ENCODE measurements around the gene MAB21L4. TPM values are rescaled to one million over a fixed set of nuclear protein-coding genes. Genes with fewer than 3 reads are reported as not detected.

Gene MAB21L4
- polyA plus RNA-seq, 1 of the 3 experiments (the other 2 are of a cell fraction) = not detected

GRCh38 chr2:240876475-240877251, 19.3 kb downstream of the MAB21L4 start:
- ChIA-PET POLR2A (no interaction called here), CTCF (interaction anchor here (0.9 to 2.5 kb wide), 4 partner anchors 25 to 38 kb away, joined by 3 to 9 read pairs (median 5); no protein-coding TSS in a partner anchor)
- Histone ChIP-seq H2AFZ (ENCODE audit: low read depth) (no peak overlapping the region), H3K9me3 (no peaks in the 10 kb centered on the region), H3K4me2 (no peak overlapping the region), H3K4me1 (ENCODE audit: control insufficient read depth in 1 of 2, insufficient read depth in 2 of 2, low read depth in 1 of 2, low read length in 1 of 2) (peaks cover 0 to 8% of the 10 kb centered on the region in 2 experiments; a peak in 1 of 4 replicates), H3K4me3 (ENCODE audit: low read depth in 2 of 2, low read length in 1 of 2) (no peak overlapping the region), H3F3A (replicated peaks; ENCODE audit: insufficient read depth) (no peaks in the 10 kb centered on the region), H3K36me3 (replicated peaks in 1 of 2; ENCODE audit: control insufficient read depth in 1 of 2, insufficient read depth in 2 of 2, low read length in 1 of 2) (no peaks in the 10 kb centered on the region), H3K79me2 (ENCODE audit: insufficient read depth) (no peaks in the 10 kb centered on the region), H3K9ac (no peak overlapping the region), H3K9me2 (no peaks in the 10 kb centered on the region), H3K27me3 (ENCODE audit: insufficient read depth) (no peaks in the 10 kb centered on the region), H3K27ac (ENCODE audit: low read depth in 2 of 2, low read length in 1 of 2) (no peak overlapping the region), H4K20me1 (ENCODE audit: insufficient read depth) (no peaks in the 10 kb centered on the region)
- no peak for TF ChIP-seq GABPA (IDR thresholded peaks at IDR 0.05; ENCODE audit: low read depth)
- TF ChIP-seq TEAD4 (IDR thresholded peaks at IDR 0.05; ENCODE audit: borderline replicate concordance, insufficient read depth) = no peak
- TF ChIP-seq MXI1 (IDR thresholded peaks at IDR 0.05; ENCODE audit: low read depth, low read length) = no peak
- no peak for TF ChIP-seq FOXM1 (IDR thresholded peaks at IDR 0.05; ENCODE audit: low read depth)
- no peak for TF ChIP-seq YY1 (IDR thresholded peaks at IDR 0.05; ENCODE audit: low read depth)
- TF ChIP-seq USF1 (IDR thresholded peaks at IDR 0.05; ENCODE audit: borderline replicate concordance, low read depth) = no peak
- DNase-seq = peak; percentile 42
- WGBS (ENCODE audit: low lambda C conversion rate) = 63% methylated on average over 12 of the region's 18 CpGs

GRCh38 chr2:240876035-240876474, 19.9 kb downstream of the MAB21L4 start:
- POLR2A ChIA-PET = no interaction called here
- Histone ChIP-seq H3K4me1 (ENCODE audit: control insufficient read depth in 1 of 2, insufficient read depth in 2 of 2, low read depth in 1 of 2, low read length in 1 of 2) (peaks cover 0 to 8% of the 10 kb centered on the region in 2 experiments; a peak in 1 of 4 replicates), H3F3A (replicated peaks; ENCODE audit: insufficient read depth) (no peaks in the 10 kb centered on the region), H3K36me3 (replicated peaks in 1 of 2; ENCODE audit: control insufficient read depth in 1 of 2, insufficient read depth in 2 of 2, low read length in 1 of 2) (no peaks in the 10 kb centered on the region), H3K79me2 (ENCODE audit: insufficient read depth) (no peaks in the 10 kb centered on the region), H4K20me1 (ENCODE audit: insufficient read depth) (no peaks in the 10 kb centered on the region), H3K9me2 (no peaks in the 10 kb centered on the region), H3K27ac (ENCODE audit: low read depth in 2 of 2, low read length in 1 of 2) (no peak overlapping the region), H3K4me2 (no peak overlapping the region), H3K9ac (no peak overlapping the region), H2AFZ (ENCODE audit: low read depth) (no peak overlapping the region), H3K27me3 (ENCODE audit: insufficient read depth) (no peaks in the 10 kb centered on the region), H3K4me3 (ENCODE audit: low read depth in 2 of 2, low read length in 1 of 2) (no peak overlapping the region), H3K9me3 (no peaks in the 10 kb centered on the region)
- 40% methylated on average over 4 of the region's 7 CpGs for WGBS (ENCODE audit: low lambda C conversion rate)
- peak; percentile 22 for DNase-seq
- CTCF ChIA-PET = interaction anchor here (0.9 to 2.5 kb wide), 2 partner anchors 25 to 39 kb away, joined by 3 to 9 read pairs; no protein-coding TSS in a partner anchor
- TF ChIP-seq RFX5 (IDR thresholded peaks at IDR 0.05; ENCODE audit: low read length) (no peak), SIN3A (IDR thresholded peaks at IDR 0.05; ENCODE audit: borderline replicate concordance, low read depth, low read length) (no peak), FOXM1 (IDR thresholded peaks at IDR 0.05; ENCODE audit: low read depth) (no peak)
